PC-9 (cell line): ENCODE data around the gene LRRC59.

Experiments
- EZH2 ChIP-seq: fragments of 200-600 bp; sonication (generic); IDR thresholded peaks from 2 replicates; pipeline ENCODE4 v1.8.0; 2017; ENCODE audit warnings: antibody characterized with exemption, low read depth
- TF ChIP-seq, protein P1 (sequence below): fragments of 200-600 bp; sonication (generic); conservative IDR thresholded peaks from 2 replicates; pipeline ENCODE4 v1.6.1; 2017; ENCODE audit warnings: mixed run types, antibody characterized with exemption, mild to moderate bottlenecking, moderate library complexity

DNA sequence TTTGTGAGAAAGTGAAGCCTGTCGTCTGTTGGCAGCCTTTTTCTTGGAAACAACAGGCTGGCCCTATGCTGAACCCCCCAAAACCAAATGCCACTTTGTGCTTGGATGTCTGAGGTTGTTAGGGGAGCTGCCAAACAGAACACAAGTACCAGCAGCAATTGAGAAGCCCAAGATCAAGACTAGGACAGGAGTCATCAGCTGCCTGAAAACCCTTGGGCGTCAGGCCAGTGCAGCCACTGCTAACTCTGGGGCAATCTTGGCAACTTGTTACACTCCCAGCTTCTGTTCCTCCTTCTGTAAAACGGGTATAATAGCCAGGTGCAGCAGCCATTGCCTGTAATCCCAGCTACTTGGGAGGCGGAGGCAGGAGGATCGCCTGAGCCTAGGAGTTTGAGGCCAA is 9.3 kb upstream of the LRRC59 start:
- TF ChIP-seq EZH2, result no peak
- TF ChIP-seq, protein P1, sequence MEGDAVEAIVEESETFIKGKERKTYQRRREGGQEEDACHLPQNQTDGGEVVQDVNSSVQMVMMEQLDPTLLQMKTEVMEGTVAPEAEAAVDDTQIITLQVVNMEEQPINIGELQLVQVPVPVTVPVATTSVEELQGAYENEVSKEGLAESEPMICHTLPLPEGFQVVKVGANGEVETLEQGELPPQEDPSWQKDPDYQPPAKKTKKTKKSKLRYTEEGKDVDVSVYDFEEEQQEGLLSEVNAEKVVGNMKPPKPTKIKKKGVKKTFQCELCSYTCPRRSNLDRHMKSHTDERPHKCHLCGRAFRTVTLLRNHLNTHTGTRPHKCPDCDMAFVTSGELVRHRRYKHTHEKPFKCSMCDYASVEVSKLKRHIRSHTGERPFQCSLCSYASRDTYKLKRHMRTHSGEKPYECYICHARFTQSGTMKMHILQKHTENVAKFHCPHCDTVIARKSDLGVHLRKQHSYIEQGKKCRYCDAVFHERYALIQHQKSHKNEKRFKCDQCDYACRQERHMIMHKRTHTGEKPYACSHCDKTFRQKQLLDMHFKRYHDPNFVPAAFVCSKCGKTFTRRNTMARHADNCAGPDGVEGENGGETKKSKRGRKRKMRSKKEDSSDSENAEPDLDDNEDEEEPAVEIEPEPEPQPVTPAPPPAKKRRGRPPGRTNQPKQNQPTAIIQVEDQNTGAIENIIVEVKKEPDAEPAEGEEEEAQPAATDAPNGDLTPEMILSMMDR, result no peak
